AG09319 (cell line): ENCODE measurements around the gene TRAPPC4.
"Not testable (repeated sequence)": the region's sequence is repeated elsewhere in the genome, so short reads cannot be mapped to it uniquely, and the experiment has no call there.

ENCODE experiments used
- DNase-seq: peaks from one replicate; pipeline ENCODE4 v3.0.0-alpha.2; 2010; ENCODE audit warnings: low read depth; ENCODE audit errors: extremely low read depth
- CTCF ChIP-seq: IDR thresholded peaks from 2 replicates; pipeline ENCODE4 v1.5.1; 2011; ENCODE audit warnings: low read depth, mild to moderate bottlenecking, inconsistent platforms, low read length, moderate library complexity

The TRAPPC4 gene

GRCh38 chr11:119051440-119052162 is 33.0 kb downstream of the TRAPPC4 start:
- no peak for TF ChIP-seq CTCF
- no peak for DNase-seq

- TF ChIP-seq CTCF, result no peak
- DNase-seq, result no peak
These were observed 33.7 kb downstream of the TRAPPC4 start for GRCh38 chr11:119052163-119052814.

- DNase-seq, result no peak
- TF ChIP-seq CTCF, result no peak
These were observed 35.9 kb downstream of the TRAPPC4 start for GRCh38 chr11:119054418-119054817.

GRCh38 chr11:119055901-119056300 is 37.3 kb downstream of the TRAPPC4 start:
- peak; percentile 14 for TF ChIP-seq CTCF
- no peak for DNase-seq

GRCh38 chr11:119056421-119056999 is 37.9 kb downstream of the TRAPPC4 start:
- TF ChIP-seq CTCF, result no peak

GRCh38 chr11:119057000-119057769 is 38.6 kb downstream of the TRAPPC4 start, which contains the start of gene HYOU1:
Gene HYOU1, minus strand, starts transcription at chr11:119057205. Its CDS starts 1,045 bp downstream, at chr11:119056160.
- DNase-seq, result peak; percentile 92
- peak; percentile 30 for TF ChIP-seq CTCF

More at GRCh38 chr11:119056421-119056999, 37.9 kb downstream of the TRAPPC4 start:
- no peak for DNase-seq

GRCh38 chr11:119059128-119059527 is 40.6 kb downstream of the TRAPPC4 start:
- not testable (repeated sequence) for DNase-seq
